Measurements from ENCODE around the gene RNU1-4.
"Not testable (repeated sequence)": the region's sequence is repeated elsewhere in the genome, so short reads cannot be mapped to it uniquely, and the experiment has no call there.

DNA sequence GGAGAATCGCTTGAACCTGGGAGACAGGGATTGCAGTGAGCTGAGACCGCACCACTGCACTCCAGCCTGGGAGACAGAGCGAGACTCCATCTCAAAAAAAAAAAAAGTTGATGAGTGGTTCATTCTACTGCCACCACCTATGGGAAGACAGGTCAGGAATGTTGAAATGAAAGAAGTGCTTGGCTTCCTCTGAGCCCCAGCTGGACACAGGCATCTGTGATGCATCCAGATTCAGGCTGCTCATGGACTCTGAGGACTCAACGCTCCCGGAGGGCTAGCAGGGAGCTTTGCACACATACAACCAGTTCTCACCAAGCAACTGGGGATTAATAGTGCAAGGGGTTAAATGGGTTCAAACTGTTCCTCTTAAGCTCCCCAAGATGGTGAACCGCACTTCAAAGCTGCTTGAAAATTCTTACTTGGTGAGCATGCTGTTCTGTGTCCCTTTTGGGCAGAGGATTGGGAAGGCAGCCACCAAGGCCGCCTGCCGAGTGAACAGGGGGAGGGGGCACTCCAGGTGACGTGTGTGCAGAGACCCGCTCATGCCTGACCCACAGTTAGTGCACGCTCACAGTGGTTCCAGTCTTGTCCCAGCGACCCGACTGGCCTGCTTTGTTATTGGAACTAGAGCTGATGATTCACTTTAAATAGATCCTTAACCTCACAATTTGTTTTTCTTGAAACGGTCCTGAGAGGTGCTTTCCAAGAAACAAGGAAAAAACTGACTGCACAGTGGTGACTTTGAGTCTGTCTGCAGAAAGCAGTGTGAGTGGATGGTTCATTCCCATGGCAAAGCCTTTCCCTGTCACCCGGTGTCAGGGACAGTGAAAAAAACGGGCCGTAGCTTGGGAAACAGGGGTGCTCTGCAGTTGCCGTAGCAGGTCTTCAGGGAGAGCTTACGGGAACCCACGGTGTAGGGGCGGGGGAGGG lies 32.2 kb downstream of the RNU1-4 start:
- TF ChIP-seq, protein P1, sequence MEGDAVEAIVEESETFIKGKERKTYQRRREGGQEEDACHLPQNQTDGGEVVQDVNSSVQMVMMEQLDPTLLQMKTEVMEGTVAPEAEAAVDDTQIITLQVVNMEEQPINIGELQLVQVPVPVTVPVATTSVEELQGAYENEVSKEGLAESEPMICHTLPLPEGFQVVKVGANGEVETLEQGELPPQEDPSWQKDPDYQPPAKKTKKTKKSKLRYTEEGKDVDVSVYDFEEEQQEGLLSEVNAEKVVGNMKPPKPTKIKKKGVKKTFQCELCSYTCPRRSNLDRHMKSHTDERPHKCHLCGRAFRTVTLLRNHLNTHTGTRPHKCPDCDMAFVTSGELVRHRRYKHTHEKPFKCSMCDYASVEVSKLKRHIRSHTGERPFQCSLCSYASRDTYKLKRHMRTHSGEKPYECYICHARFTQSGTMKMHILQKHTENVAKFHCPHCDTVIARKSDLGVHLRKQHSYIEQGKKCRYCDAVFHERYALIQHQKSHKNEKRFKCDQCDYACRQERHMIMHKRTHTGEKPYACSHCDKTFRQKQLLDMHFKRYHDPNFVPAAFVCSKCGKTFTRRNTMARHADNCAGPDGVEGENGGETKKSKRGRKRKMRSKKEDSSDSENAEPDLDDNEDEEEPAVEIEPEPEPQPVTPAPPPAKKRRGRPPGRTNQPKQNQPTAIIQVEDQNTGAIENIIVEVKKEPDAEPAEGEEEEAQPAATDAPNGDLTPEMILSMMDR (IDR thresholded peaks at IDR 0.05): not testable (repeated sequence)
- TF ChIP-seq EP300 (IDR thresholded peaks at IDR 0.05): not testable (repeated sequence)
